ENCODE data around the gene GNE. TPM values are rescaled to one million over a fixed set of nuclear protein-coding genes. Genes with fewer than 3 reads are reported as not detected.

GNE gene
- total and polyA plus RNA-seq, 9 of the 15 experiments (the other 6 are each of a cell fraction or from before 2014, with no cell fraction given), result 5.1 to 18.6 (median 12.0) TPM

GRCh38 chr9:36237230-36237629 is 21.0 kb downstream of the GNE start (continued):
- TF ChIP-seq ZNF609 (CRISPR knock-in tag; IDR thresholded peaks at IDR 0.05; ENCODE audit: borderline replicate concordance), result no peak
- TF ChIP-seq HDAC6 (IDR thresholded peaks at IDR 0.05; ENCODE audit: low read depth, low read length), result no peak
- TF ChIP-seq KLF13 (tag; IDR thresholded peaks at IDR 0.05; ENCODE audit: borderline replicate concordance, low read depth), result no peak
- TF ChIP-seq TCF7 (IDR thresholded peaks at IDR 0.05; ENCODE audit: borderline replicate concordance), result no peak
- TF ChIP-seq XRCC5 (IDR thresholded peaks at IDR 0.05; ENCODE audit: low read depth, low read length), result no peak
- TF ChIP-seq PHF20 (IDR thresholded peaks at IDR 0.05; ENCODE audit: partially characterized antibody), result no peak
- TF ChIP-seq HEY1 (CRISPR knock-in tag; IDR thresholded peaks at IDR 0.05; ENCODE audit: borderline replicate concordance), result no peak
- no peak for TF ChIP-seq SMC3 (conservative IDR thresholded peaks at IDR 0.05; ENCODE audit: insufficient read depth, low read depth, low read length)
- no peak for TF ChIP-seq KDM4B (IDR thresholded peaks at IDR 0.05; ENCODE audit: borderline replicate concordance in 2 of 2, low read depth in 1 of 2)
- TF ChIP-seq ZSCAN29 (IDR thresholded peaks at IDR 0.05), result no peak
- no peak for TF ChIP-seq BCLAF1 (IDR thresholded peaks at IDR 0.05; ENCODE audit: borderline replicate concordance in 1 of 2, control insufficient read depth in 1 of 2, low read depth in 2 of 2, low read length in 1 of 2)

Data from K562 (cell line).